WI38 (cell line): Measurements from ENCODE around the gene ARRDC3.
A peak's percentile ranks its signal among the peaks of the same experiment; 100 is the strongest.
"Not testable (repeated sequence)": the region's sequence is repeated elsewhere in the genome, so short reads cannot be mapped to it uniquely, and the experiment has no call there.

Experiments
- H3K4me3 ChIP-seq: 2 replicates; pipeline ENCODE4 v1.5.1; 2011; ENCODE audit warnings: low read depth, mild to moderate bottlenecking, control low read depth, low read length
- TF ChIP-seq, protein P1 (sequence below): IDR thresholded peaks from 2 replicates; pipeline ENCODE4 v1.5.1; 2012; ENCODE audit warnings: low read depth, mild to moderate bottlenecking, control low read depth, low read length

ARRDC3 gene

DNA sequence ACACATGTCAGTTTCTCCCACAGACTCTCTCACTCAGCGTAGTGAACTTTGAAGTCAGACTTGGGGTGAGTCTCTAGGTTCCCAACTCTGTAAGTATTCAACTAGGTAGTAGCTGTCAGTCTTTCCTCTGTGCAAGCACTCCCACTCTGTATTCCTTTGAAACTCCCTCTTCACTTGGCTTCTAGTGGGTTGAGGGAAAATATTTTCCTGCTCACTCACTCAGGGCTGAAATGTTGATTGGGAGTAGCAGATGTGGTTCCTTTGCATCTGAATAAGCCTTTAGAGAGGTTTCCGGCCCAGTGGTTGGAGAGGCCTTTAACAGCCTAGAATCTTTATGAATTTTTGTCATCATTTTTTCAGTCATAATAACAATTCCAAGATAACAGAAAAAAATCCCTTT, 18.1 kb upstream of the ARRDC3 start:
- TF ChIP-seq, protein P1, sequence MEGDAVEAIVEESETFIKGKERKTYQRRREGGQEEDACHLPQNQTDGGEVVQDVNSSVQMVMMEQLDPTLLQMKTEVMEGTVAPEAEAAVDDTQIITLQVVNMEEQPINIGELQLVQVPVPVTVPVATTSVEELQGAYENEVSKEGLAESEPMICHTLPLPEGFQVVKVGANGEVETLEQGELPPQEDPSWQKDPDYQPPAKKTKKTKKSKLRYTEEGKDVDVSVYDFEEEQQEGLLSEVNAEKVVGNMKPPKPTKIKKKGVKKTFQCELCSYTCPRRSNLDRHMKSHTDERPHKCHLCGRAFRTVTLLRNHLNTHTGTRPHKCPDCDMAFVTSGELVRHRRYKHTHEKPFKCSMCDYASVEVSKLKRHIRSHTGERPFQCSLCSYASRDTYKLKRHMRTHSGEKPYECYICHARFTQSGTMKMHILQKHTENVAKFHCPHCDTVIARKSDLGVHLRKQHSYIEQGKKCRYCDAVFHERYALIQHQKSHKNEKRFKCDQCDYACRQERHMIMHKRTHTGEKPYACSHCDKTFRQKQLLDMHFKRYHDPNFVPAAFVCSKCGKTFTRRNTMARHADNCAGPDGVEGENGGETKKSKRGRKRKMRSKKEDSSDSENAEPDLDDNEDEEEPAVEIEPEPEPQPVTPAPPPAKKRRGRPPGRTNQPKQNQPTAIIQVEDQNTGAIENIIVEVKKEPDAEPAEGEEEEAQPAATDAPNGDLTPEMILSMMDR, result no peak
- H3K4me3 ChIP-seq, result no peak overlapping the region

DNA sequence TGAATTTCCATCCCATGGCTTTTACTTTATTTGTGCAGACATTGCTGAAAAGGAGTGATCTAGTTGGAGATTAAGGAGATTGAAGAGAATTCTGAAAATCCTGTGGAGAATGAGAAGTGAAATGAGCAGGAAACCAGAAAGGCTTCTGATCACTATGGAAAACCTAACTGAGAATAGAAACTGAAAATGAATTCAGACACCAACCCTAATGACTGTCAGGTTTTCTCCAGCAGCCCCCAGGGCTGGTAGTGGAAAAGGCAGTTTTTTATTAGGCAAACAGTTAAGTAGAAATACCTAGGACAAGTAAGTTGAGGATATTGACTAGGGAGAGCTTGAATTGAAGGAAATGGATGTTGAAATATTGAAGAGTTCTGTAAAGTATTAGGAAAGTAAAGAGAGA, 14.7 kb upstream of the ARRDC3 start:
- H3K4me3 ChIP-seq, result no peak overlapping the region
- TF ChIP-seq, protein P1, result no peak

DNA sequence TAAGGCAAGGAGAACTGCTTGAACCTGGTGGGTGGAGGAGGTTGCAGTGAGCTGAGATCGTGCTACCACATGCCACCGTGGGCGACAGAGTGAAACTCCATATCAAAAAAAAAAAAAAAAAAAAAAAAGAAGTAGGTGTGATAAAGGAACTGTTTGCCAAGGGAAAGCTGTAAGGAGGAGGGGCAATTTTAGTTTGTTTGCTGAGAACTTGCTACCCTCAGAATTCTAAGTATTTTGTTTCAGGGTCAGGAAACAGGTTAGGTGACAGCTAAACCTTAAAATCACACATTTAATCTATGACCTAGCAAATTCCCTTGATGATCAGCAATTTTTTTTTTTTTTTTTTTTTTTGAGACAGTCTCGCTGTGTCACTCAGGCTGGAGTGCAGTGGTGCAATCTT, 7.2 kb upstream of the ARRDC3 start:
- no peak overlapping the region for H3K4me3 ChIP-seq
- TF ChIP-seq, protein P1, result no peak

DNA sequence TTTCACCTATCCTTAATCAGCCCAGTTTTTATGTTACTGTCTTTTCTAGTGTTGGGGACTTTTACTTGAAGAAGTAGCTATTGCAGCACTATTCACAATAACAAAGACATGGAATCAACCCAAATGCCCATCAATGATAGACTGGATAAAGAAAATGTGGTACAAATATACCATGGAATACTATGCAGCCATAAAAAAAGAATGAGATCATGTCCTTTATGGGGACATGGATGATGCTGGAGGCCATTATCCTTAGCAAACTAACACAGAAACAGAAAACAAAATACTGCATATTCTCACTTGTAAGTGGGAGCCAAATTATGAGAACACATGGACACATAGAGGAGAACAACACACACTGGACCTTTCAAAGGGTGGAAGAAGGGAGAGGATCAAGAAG, 6.4 kb upstream of the ARRDC3 start:
- not testable (repeated sequence) for H3K4me3 ChIP-seq

DNA sequence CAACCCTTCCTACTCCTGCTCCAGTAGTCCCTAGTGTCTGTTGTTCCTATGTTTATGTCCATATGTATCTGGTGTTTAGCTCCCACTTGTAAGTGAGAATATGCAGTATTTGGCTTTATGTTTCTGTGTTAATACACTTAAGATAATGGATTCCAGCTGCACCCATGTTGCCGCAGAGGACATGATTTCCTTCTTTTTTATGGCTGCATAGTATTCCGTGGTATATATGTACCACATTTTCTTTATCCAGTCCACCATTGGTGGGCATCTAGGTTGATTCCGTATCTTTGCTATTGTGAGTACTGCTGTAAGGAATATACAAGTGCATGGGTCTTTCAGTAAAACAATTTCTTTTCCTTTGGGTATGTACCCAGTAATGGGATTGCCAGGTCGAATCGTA, 5.2 kb upstream of the ARRDC3 start:
- TF ChIP-seq, protein P1, result no peak

DNA sequence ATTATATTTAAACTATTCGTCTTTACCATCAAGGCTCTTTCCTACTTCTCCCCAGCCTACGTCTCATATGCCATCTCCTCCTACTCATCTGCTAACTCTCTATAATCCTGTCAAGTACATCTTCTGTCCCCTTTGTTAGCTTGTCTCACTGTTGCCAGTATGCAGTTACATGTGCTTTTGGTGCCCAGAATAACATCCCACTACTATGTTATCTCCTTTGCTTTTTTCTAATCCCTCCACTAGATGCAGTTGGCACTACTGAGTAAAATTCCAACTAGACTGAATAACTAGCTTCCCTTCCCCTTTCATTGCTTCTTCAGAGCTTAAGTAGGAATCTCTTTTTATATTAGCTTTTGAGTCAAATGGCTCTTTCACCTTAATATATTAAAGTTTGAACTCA, 3.0 kb upstream of the ARRDC3 start:
- no peak overlapping the region for H3K4me3 ChIP-seq
- TF ChIP-seq, protein P1, result no peak

More for the DNA sequence above, 5.2 kb upstream of the ARRDC3 start:
- no peak overlapping the region for H3K4me3 ChIP-seq

DNA sequence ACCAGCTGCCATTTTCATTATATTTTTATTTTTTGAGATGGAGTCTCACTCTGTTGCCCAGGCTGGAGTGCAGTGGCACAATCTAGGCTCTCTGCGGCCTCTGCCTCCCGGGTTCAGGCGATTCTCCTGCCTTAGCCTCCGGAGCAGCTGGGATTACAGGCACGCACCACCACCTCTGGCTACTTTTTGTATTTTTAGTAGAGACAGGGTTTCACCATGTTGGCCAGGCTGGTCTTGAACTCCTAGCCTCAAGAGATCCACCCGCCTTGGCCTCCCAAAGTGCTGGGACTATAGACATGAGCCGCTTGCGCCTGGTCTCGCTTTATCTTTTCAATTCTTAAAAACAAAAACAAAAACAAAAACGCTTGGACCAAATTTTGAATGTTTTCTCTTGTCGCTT, 2.5 kb upstream of the ARRDC3 start:
- not testable (repeated sequence) for H3K4me3 ChIP-seq

DNA sequence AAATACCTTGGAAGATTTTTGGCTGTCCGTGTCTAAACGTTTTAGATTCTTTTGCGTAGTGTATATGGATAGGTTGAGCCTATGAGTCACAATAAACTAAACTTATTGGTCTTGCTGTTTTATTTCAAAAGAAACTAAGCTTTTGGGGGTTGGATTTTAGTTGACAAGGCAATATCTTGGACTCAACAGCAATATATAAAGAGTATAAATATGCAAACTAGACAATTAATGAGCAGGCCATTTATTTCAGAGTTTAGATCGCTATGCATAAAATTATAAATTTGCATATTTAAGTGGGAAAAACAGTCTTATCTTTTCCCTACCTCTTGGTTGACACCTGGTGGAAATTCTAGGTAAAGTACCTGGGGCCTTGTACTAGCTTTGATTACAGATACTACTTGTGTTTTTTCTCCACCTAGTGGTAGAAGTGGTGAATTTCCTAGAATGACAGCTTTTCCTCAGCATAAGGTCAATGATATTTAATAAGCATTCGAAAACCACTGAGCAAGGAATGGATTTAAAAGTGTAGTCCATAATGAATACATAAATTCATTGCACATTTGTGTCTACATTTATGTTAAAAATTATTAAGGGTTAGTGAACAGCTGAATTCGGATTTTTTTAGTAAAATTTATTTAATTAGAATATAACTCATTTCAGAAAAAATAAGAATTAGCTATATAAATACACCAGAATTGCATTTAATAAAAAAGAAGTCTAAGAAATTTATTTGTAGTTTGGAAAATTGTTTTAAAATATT, 1.7 kb upstream of the ARRDC3 start:
- TF ChIP-seq, protein P1, result peak; percentile 64
- H3K4me3 ChIP-seq, result peak overlapping the region; percentile 89
